IMR-90 (cell line): ENCODE data around the gene PARP14. TPM values are rescaled to one million over a fixed set of nuclear protein-coding genes. Genes with fewer than 3 reads are reported as not detected.
A peak's percentile ranks its signal among the peaks of the same experiment; 100 is the strongest.

Source experiments
- ATAC-seq: fragments of 200-7000 bp; cut with Tn5 transposase; 2 replicates; pipeline ENCODE4 v1.9.1; 2020; ENCODE audit warnings: low read depth, mild to moderate bottlenecking, moderate library complexity
- BruUV-seq: library from RNA; stranded (reverse); fragments of 400-500 nt; replicated peaks from 2 replicates; lab custom pipeline; 2021; lab: Mats Ljungman, UMichigan
- CTCF ChIA-PET: fragments of 300-600 bp; formaldehyde crosslinking; extraction: SDS; loops from one replicate; lab custom pipeline; 2021; ENCODE audit warnings: antibody characterized with exemption; lab: Yijun Ruan, JAX
- POLR2A ChIA-PET: fragments of 300-600 bp; sonication (Branson Sonifier 250); formaldehyde crosslinking; loops from one replicate; lab custom pipeline; 2022; ENCODE audit warnings: antibody characterized with exemption; ENCODE audit not compliant: unreplicated experiment; lab: Charles Lee
- DNase-seq: peaks from one replicate; pipeline ENCODE4 v3.0.0; 2013
- H2AFZ ChIP-seq: replicated peaks from 2 replicates; pipeline ENCODE3; 2013; ENCODE audit warnings: low read length, mild to moderate bottlenecking; ENCODE audit not compliant: poor library complexity
- H2AK5ac ChIP-seq: 2 replicates; pipeline ENCODE4 v1.6.1; 2013; ENCODE audit warnings: low read depth, low read length, inconsistent platforms
- H2AK9ac ChIP-seq: replicated peaks from 2 replicates; pipeline ENCODE3; 2013; ENCODE audit warnings: mild to moderate bottlenecking, low read depth, low read length, moderate library complexity; ENCODE audit not compliant: poor library complexity
- H2BK120ac ChIP-seq: 2 replicates; pipeline ENCODE4 v1.6.1; 2013; ENCODE audit warnings: low read depth, low read length, inconsistent platforms
- H2BK15ac ChIP-seq: 3 replicates; pipeline ENCODE4 v1.6.1; 2013; ENCODE audit warnings: low read depth, low read length, inconsistent platforms
- H2BK20ac ChIP-seq: 2 replicates; pipeline ENCODE4 v1.6.1; 2013; ENCODE audit warnings: low read depth, mild to moderate bottlenecking, inconsistent platforms, low read length, moderate library complexity
- H2BK5ac ChIP-seq: 2 replicates; pipeline ENCODE4 v1.6.1; 2013; ENCODE audit warnings: mild to moderate bottlenecking, low read depth, low read length, inconsistent platforms; ENCODE audit not compliant: poor library complexity, severe bottlenecking
- H3K14ac ChIP-seq: replicated peaks from 2 replicates; pipeline ENCODE4 v1.6.1; 2013; ENCODE audit warnings: low read depth, low read length, inconsistent platforms
- H3K18ac ChIP-seq: 2 replicates; pipeline ENCODE4 v1.6.1; 2013; ENCODE audit warnings: low read depth, low read length, control low read depth
- H3K23ac ChIP-seq: 2 replicates; pipeline ENCODE4 v1.6.1; 2013; ENCODE audit warnings: low read depth, low read length, inconsistent platforms
- H3K27ac ChIP-seq: 2 replicates; pipeline ENCODE4 v1.5.1; 2013; ENCODE audit warnings: mild to moderate bottlenecking, control low read depth, low read length; ENCODE audit not compliant: insufficient read depth
- H3K27me3 ChIP-seq: 2 replicates; pipeline ENCODE4 v1.6.1; 2013; ENCODE audit warnings: low read length; ENCODE audit not compliant: control insufficient read depth, insufficient read depth
- H3K36me3 ChIP-seq: 2 replicates; pipeline ENCODE4 v1.6.1; 2013; ENCODE audit warnings: low read length, mixed read lengths; ENCODE audit not compliant: control insufficient read depth, insufficient read depth
- H3K4ac ChIP-seq: 2 replicates; pipeline ENCODE4 v1.6.1; 2013; ENCODE audit warnings: low read depth, low read length, inconsistent platforms
- H3K4me1 ChIP-seq: 2 replicates; pipeline ENCODE4 v1.6.1; 2013; ENCODE audit warnings: low read length, mixed read lengths; ENCODE audit not compliant: control insufficient read depth, insufficient read depth
- H3K4me2 ChIP-seq: 2 replicates; pipeline ENCODE4 v1.6.1; 2013; ENCODE audit warnings: low read depth, mild to moderate bottlenecking, control low read depth, low read length, moderate library complexity
- H3K4me3 ChIP-seq: 2 replicates; pipeline ENCODE4 v1.5.1; 2013; ENCODE audit warnings: low read depth, mild to moderate bottlenecking, control low read depth, low read length, moderate library complexity; ENCODE audit not compliant: insufficient read depth
- H3K56ac ChIP-seq: 2 replicates; pipeline ENCODE4 v1.6.1; 2013; ENCODE audit warnings: low read length, inconsistent platforms; ENCODE audit not compliant: insufficient read depth; ENCODE audit errors: extremely low read depth
- H3K79me1 ChIP-seq, 2 experiments: 2 replicates each; pipeline ENCODE4 v1.6.1; 2013; ENCODE audit warnings: low read length in 2 of 2, inconsistent platforms in 1 of 2, low read depth in 1 of 2
- H3K9ac ChIP-seq: 2 replicates; pipeline ENCODE4 v1.6.1; 2013; ENCODE audit warnings: low read depth, low read length, control low read depth
- H3K9me1 ChIP-seq: 2 replicates; pipeline ENCODE4 v1.6.1; 2013; ENCODE audit warnings: low read length, inconsistent platforms; ENCODE audit not compliant: insufficient read depth
- H3K9me3 ChIP-seq: 2 replicates; pipeline ENCODE4 v1.6.1; 2013; ENCODE audit warnings: low read length; ENCODE audit not compliant: control insufficient read depth, insufficient read depth
- H4K20me1 ChIP-seq: 2 replicates; pipeline ENCODE4 v1.6.1; 2013; ENCODE audit warnings: low read length, inconsistent platforms; ENCODE audit not compliant: insufficient read depth
- H4K5ac ChIP-seq: 2 replicates; pipeline ENCODE4 v1.6.1; 2013; ENCODE audit warnings: mild to moderate bottlenecking, low read depth, low read length, control low read depth
- H4K8ac ChIP-seq, 2 experiments: 2 replicates each; pipeline ENCODE4 v1.6.1; 2013; ENCODE audit warnings: low read depth in 2 of 2, low read length in 2 of 2, control low read depth in 1 of 2, inconsistent platforms in 1 of 2
- H4K91ac ChIP-seq: 2 replicates; pipeline ENCODE4 v1.6.1; 2013; ENCODE audit warnings: low read depth, low read length, inconsistent platforms; ENCODE audit not compliant: insufficient read depth
- BHLHE40 ChIP-seq: fragments of 150-350 bp; IDR thresholded peaks from 2 replicates; pipeline ENCODE4 v1.6.1; 2016; ENCODE audit warnings: mild to moderate bottlenecking, low read depth, low read length
- CEBPB ChIP-seq: IDR thresholded peaks from 2 replicates; pipeline ENCODE4 v1.6.1; 2012; ENCODE audit warnings: low read depth, low read length, improper control_type of control experiment
- CHD1 ChIP-seq: IDR thresholded peaks from 2 replicates; pipeline ENCODE4 v1.6.1; 2012; ENCODE audit warnings: low read depth, low read length, improper control_type of control experiment
- CTCF ChIP-seq: conservative IDR thresholded peaks from 2 replicates; pipeline ENCODE4 v1.5.1; 2012; ENCODE audit warnings: mild to moderate bottlenecking, low read depth, low read length, improper control_type of control experiment
- ELK1 ChIP-seq: fragments of 150-350 bp; IDR thresholded peaks from 2 replicates; pipeline ENCODE4 v1.6.1; 2016; ENCODE audit warnings: low read depth, mild to moderate bottlenecking, low read length, moderate library complexity, borderline replicate concordance
- FOS ChIP-seq: fragments of 150-350 bp; IDR thresholded peaks from 2 replicates; pipeline ENCODE4 v1.6.1; 2016; ENCODE audit warnings: low read depth, low read length
- MAFK ChIP-seq: IDR thresholded peaks from 2 replicates; pipeline ENCODE4 v1.6.1; 2012; ENCODE audit warnings: low read depth, low read length, improper control_type of control experiment
- MAZ ChIP-seq: IDR thresholded peaks from 2 replicates; pipeline ENCODE4 v1.6.1; 2012; ENCODE audit warnings: low read depth, mild to moderate bottlenecking, low read length, improper control_type of control experiment, moderate library complexity, borderline replicate concordance
- MXI1 ChIP-seq: IDR thresholded peaks from 2 replicates; pipeline ENCODE4 v1.6.1; 2012; ENCODE audit warnings: low read depth, mild to moderate bottlenecking, low read length, moderate library complexity, borderline replicate concordance
- NFE2L2 ChIP-seq: fragments of 150-350 bp; IDR thresholded peaks from 2 replicates; pipeline ENCODE4 v1.6.1; 2016; ENCODE audit warnings: low read depth, mild to moderate bottlenecking, low read length
- POLR2A ChIP-seq: IDR thresholded peaks from 2 replicates; pipeline ENCODE4 v1.6.1; 2012; ENCODE audit warnings: mild to moderate bottlenecking, low read depth, low read length
- RAD21 ChIP-seq: IDR thresholded peaks from 2 replicates; pipeline ENCODE4 v1.6.1; 2012; ENCODE audit warnings: low read length, improper control_type of control experiment
- RCOR1 ChIP-seq: IDR thresholded peaks from 2 replicates; pipeline ENCODE4 v1.6.1; 2012; ENCODE audit warnings: mild to moderate bottlenecking, low read length, improper control_type of control experiment; ENCODE audit not compliant: insufficient replicate concordance
- RFX5 ChIP-seq: IDR thresholded peaks from 2 replicates; pipeline ENCODE4 v1.8.0; 2012; ENCODE audit warnings: low read depth, mild to moderate bottlenecking, low read length, moderate library complexity
- SMC3 ChIP-seq: fragments of 150-350 bp; IDR thresholded peaks from 2 replicates; pipeline ENCODE4 v1.6.1; 2016; ENCODE audit warnings: low read depth, mild to moderate bottlenecking, antibody characterized with exemption, low read length, moderate library complexity
- USF2 ChIP-seq: fragments of 150-350 bp; IDR thresholded peaks from 2 replicates; pipeline ENCODE4 v1.6.1; 2017; ENCODE audit warnings: mild to moderate bottlenecking, antibody characterized with exemption, low read length, low read depth
- WGBS, 2 experiments: methylation state at CpG; one replicate each; pipeline versions ENCODE4 v1.1.5 to v1.1.7; 2013; ENCODE audit warnings: missing lambda C conversion rate in 2 of 2; ENCODE audit not compliant: insufficient read length in 1 of 2; ENCODE audit errors: extremely low coverage in 2 of 2; 5-methylcytosine and 5-hydroxymethylcytosine counted together
- dilution Hi-C: fragments of 300-500 bp; cut with HindIII; formaldehyde crosslinking; loops from one replicate; pipeline ENCODE4 v1.14.3; 2018; ENCODE audit warnings: low sequenced_read_pairs; ENCODE audit not compliant: unreplicated experiment
- in situ Hi-C: fragments of 300-500 bp; cut with MboI; formaldehyde crosslinking; loops from 3 replicates; pipeline ENCODE4 v1.14.3; 2019; ENCODE audit warnings: low sequenced_read_pairs, inconsistent platforms, mixed read lengths
- intact Hi-C: fragments of 100-400 bp; cut with micrococcal nuclease; formaldehyde crosslinking; loops from 2 replicates; pipeline ENCODE4 v1.10.0; 2022
- polyA plus RNA-seq, 3 experiments: library from polyadenylated mRNA; depleted of rRNA; stranded (reverse); fragments of >200 nt; gene quantifications; 2 replicates each; pipeline ENCODE4 v1.2.3, GENCODE V29; 2012; ENCODE audit warnings: low replicate concordance in 1 of 3
- total RNA-seq: library from RNA; depleted of rRNA; stranded (reverse); fragments of >200 nt; gene quantifications from 2 replicates; pipeline ENCODE4 v1.2.3, GENCODE V29; 2012

The PARP14 gene
- total and polyA plus RNA-seq, 2 of the 4 experiments (the other 2 are of a cell fraction) = 9.3 to 23.1 TPM

GRCh38 chr3:122678506-122678905 lies 2.1 kb upstream of the PARP14 start:
- Histone ChIP-seq H3K27me3 (no peaks in the 10 kb centered on the region), H2BK120ac (no peak overlapping the region), H3K4me3 (no peak overlapping the region), H3K36me3 (no peaks in the 10 kb centered on the region), H3K14ac (no peak overlapping the region), H2BK5ac (no peak overlapping the region), H2BK20ac (no peak overlapping the region), H3K4me2 (no peak overlapping the region), H3K4ac (no peak overlapping the region), H4K5ac (no peak overlapping the region), H2AFZ (peak overlapping the region; percentile 93), H3K4me1 (peaks cover 13% of the 10 kb centered on the region), H2AK5ac (no peak overlapping the region), H2BK15ac (no peak overlapping the region), H3K27ac (no peak overlapping the region), H3K23ac (no peak overlapping the region), H3K9me1 (peaks cover 4% of the 10 kb centered on the region; the same call in 1 of the 2 replicates), H4K20me1 (no peaks in the 10 kb centered on the region), H4K91ac (no peak overlapping the region), H3K9ac (no peak overlapping the region), H4K8ac (peak overlapping the region in 1 of 2 experiments; percentile 64; a peak in 1 of 4 replicates), H3K18ac (no peak overlapping the region), H3K79me1 (peaks cover 12 to 13% of the 10 kb centered on the region in 2 experiments), H3K9me3 (no peaks in the 10 kb centered on the region), H3K56ac (no peak overlapping the region), H2AK9ac (no peak overlapping the region)
- no CpG with 5 or more reads among the region's 5 CpGs for WGBS, 2 experiments
- CTCF ChIA-PET = interaction anchor here (0.5 to 2.3 kb wide), 8 partner anchors 9 to 974 kb away, joined by 3 to 34 read pairs (median 4); no protein-coding TSS in a partner anchor
- ATAC-seq = no peak
- intact Hi-C loops = loop anchor here (5.0 kb wide), 1 partner anchor 576 kb away; no protein-coding TSS in a partner anchor
- POLR2A ChIA-PET = no interaction called here
- in situ Hi-C loops = loop anchor here (5.0 to 10.0 kb wide), 3 partner anchors 121 to 284 kb away; no protein-coding TSS in a partner anchor
- DNase-seq = no peak
- no TSS peak for BruUV-seq
- TF ChIP-seq ELK1 = no peak
- TF ChIP-seq NFE2L2 = no peak
- no peak for TF ChIP-seq BHLHE40
- no peak for TF ChIP-seq RCOR1
- TF ChIP-seq CTCF = no peak
- no peak for TF ChIP-seq RFX5
- no peak for TF ChIP-seq MAFK
- TF ChIP-seq FOS = no peak
- TF ChIP-seq CHD1 = no peak
- no peak for TF ChIP-seq USF2
- no peak for TF ChIP-seq POLR2A
- TF ChIP-seq CEBPB = no peak
- TF ChIP-seq MAZ = no peak
- no peak for TF ChIP-seq MXI1
- TF ChIP-seq RAD21 = no peak
- TF ChIP-seq SMC3 = no peak
- dilution Hi-C loops = no loop called here
